ENCODE data around the gene HERPUD2. TPM values are rescaled to one million over a fixed set of nuclear protein-coding genes. Genes with fewer than 3 reads are reported as not detected.

HERPUD2 gene
- total and polyA plus RNA-seq, 2 of the 8 experiments (the other 6 are each of a cell fraction or from before 2014, with no cell fraction given): 18.3 to 27.3 TPM

GRCh38 chr7:35681231-35682029, 13.5 kb downstream of the HERPUD2 start:
- Histone ChIP-seq H2BK120ac (replicated peaks; ENCODE audit: low read depth, low read length) (no peak overlapping the region), H2BK20ac (ENCODE audit: low read length) (no peak overlapping the region), H4K20me1 (replicated peaks in 1 of 2; ENCODE audit: control insufficient read depth in 1 of 2, insufficient read depth in 2 of 2, low read length in 2 of 2) (peaks cover 0 to 1% of the 10 kb centered on the region in 2 experiments), H4K91ac (replicated peaks; ENCODE audit: insufficient read length, low read length) (no peak overlapping the region), H3K4me1 (replicated peaks in 1 of 4; ENCODE audit: control insufficient read depth in 3 of 4, insufficient read depth in 4 of 4, low read length in 3 of 4) (peaks cover 0 to 7% (median under 1%) of the 10 kb centered on the region in 4 experiments; a peak in 5 of 7 replicates), H3K79me1 (ENCODE audit: low read depth, low read length) (no peaks in the 10 kb centered on the region), H3K4me3 (ENCODE audit: extremely low read depth in 1 of 4, insufficient read depth in 2 of 4, low read depth in 3 of 4, low read length in 4 of 4) (no peak overlapping the region), H3K14ac (ENCODE audit: insufficient read length) (no peak overlapping the region), H2AK5ac (ENCODE audit: low read depth, low read length) (no peak overlapping the region), H2AFZ (ENCODE audit: low read length) (no peak overlapping the region), H2BK15ac (ENCODE audit: low read length) (no peak overlapping the region), H3K9ac (replicated peaks in 1 of 4; ENCODE audit: extremely low read depth in 1 of 4, low read depth in 3 of 4, low read length in 3 of 4) (no peak overlapping the region), H3K36me3 (ENCODE audit: control insufficient read depth in 2 of 4, insufficient read depth in 4 of 4, low read length in 3 of 4) (peaks cover 0 to 2% (median 1%) of the 10 kb centered on the region in 4 experiments; a peak in 1 of 8 replicates), H3K79me2 (ENCODE audit: control insufficient read depth in 1 of 2, insufficient read depth in 2 of 2, low read length in 2 of 2) (peaks cover 0 to 54% of the 10 kb centered on the region in 2 experiments; a peak in 2 of 4 replicates), H3K18ac (ENCODE audit: extremely low read depth, low read length) (no peak overlapping the region), H3K9me3 (ENCODE audit: insufficient read depth in 2 of 2, low read depth in 1 of 2, low read length in 1 of 2) (no peaks in the 10 kb centered on the region), H3K23me2 (ENCODE audit: low read depth, low read length) (no peaks in the 10 kb centered on the region), H3K23ac (ENCODE audit: insufficient read length) (no peak overlapping the region), H3K4ac (replicated peaks; ENCODE audit: insufficient read length, low read depth, low read length) (no peak overlapping the region), H2BK12ac (ENCODE audit: low read depth, low read length) (no peak overlapping the region), H2BK5ac (ENCODE audit: low read depth, low read length) (no peak overlapping the region), H4K5ac (ENCODE audit: insufficient read length, low read depth, low read length) (no peak overlapping the region), H3K56ac (replicated peaks; ENCODE audit: insufficient read length, low read depth, low read length) (no peak overlapping the region), H3K4me2 (ENCODE audit: insufficient read depth in 1 of 2, low read depth in 2 of 2, low read length in 2 of 2) (no peak overlapping the region), H3K27me3 (replicated peaks in 1 of 4; ENCODE audit: control insufficient read depth in 3 of 4, extremely low read depth in 1 of 4, insufficient read depth in 3 of 4, low read length in 3 of 4) (peaks cover 0 to 2% (median 0%) of the 10 kb centered on the region in 4 experiments; a peak in 1 of 7 replicates), H4K8ac (ENCODE audit: extremely low read depth, insufficient read depth, low read length) (no peak overlapping the region), H3K27ac (ENCODE audit: low read depth, low read length) (no peak overlapping the region)
- 87% methylated on average over 1 of the region's 1 CpG; no CpG with 5 or more reads in 1 of the 2 experiments for WGBS, 2 experiments (ENCODE audit: extremely low coverage in 1 of 2, insufficient coverage in 1 of 2, insufficient read length in 1 of 2, insufficient replicate concordance in 2 of 2, low coverage in 1 of 2, low lambda C conversion rate in 2 of 2, missing lambda C conversion rate in 1 of 2)
- ChIA-PET POLR2A (ENCODE audit: partially characterized antibody) (interaction anchor here (1.7 kb wide), 1 partner anchor 11 kb away, joined by 3 read pairs; no protein-coding TSS in a partner anchor), CTCF (ENCODE audit: partially characterized antibody) (no interaction called here)
- FAIRE-seq (no peak), DNase-seq (ENCODE audit: low read depth in 1 of 2, low spot score in 2 of 2) (no peak)
- TF ChIP-seq ZNF274 (IDR thresholded peaks at IDR 0.05; ENCODE audit: borderline replicate concordance, extremely low read depth, low read length) (no peak), FOSL1 (IDR thresholded peaks at IDR 0.05; ENCODE audit: insufficient read depth, low read depth, low read length) (no peak), GABPA (IDR thresholded peaks at IDR 0.05; ENCODE audit: borderline replicate concordance, insufficient read depth, low read length) (no peak), TBP (IDR thresholded peaks at IDR 0.05; ENCODE audit: low read depth, low read length) (no peak), CREB1 (IDR thresholded peaks at IDR 0.05) (no peak)

Measured in H1 (cell line).